Measurements from ENCODE around the gene HCRTR2. TPM values are rescaled to one million over a fixed set of nuclear protein-coding genes. Genes with fewer than 3 reads are reported as not detected.

The HCRTR2 gene
- total and polyA plus RNA-seq, 4 donors: not detected

GRCh38 chr6:55176958-55177357, 2.6 kb downstream of the HCRTR2 start:
- Histone ChIP-seq H3K27ac (ENCODE audit: low read depth in 1 of 2, low read length in 2 of 2) (no peak overlapping the region), H3K36me3 (ENCODE audit: control insufficient read depth in 4 of 4, insufficient read depth in 3 of 4, low read depth in 1 of 4, low read length in 3 of 4) (no peaks in the 10 kb centered on the region), H3K9ac (ENCODE audit: low read depth in 1 of 2, low read length in 2 of 2) (no peak overlapping the region), H3K27me3 (ENCODE audit: control insufficient read depth in 4 of 4, insufficient read depth in 4 of 4, low read length in 3 of 4) (peaks cover 0 to 11% (median 3%) of the 10 kb centered on the region in 4 donors), H3K9me3 (ENCODE audit: control insufficient read depth in 4 of 4, low read length in 3 of 4) (no peaks in the 10 kb centered on the region), H3K4me3 (ENCODE audit: low read depth in 1 of 3, low read length in 3 of 3) (no peak overlapping the region), H3K4me1 (ENCODE audit: control insufficient read depth in 4 of 4, insufficient read depth in 4 of 4, low read length in 3 of 4) (no peaks in the 10 kb centered on the region)
- no peak for DNase-seq (ENCODE audit: low spot score)
- TF ChIP-seq NR2F2 (IDR thresholded peaks at IDR 0.05) (no peak), JUND (IDR thresholded peaks at IDR 0.05) (no peak), RAD21 (IDR thresholded peaks at IDR 0.05) (no peak)
- TF ChIP-seq, protein P1, sequence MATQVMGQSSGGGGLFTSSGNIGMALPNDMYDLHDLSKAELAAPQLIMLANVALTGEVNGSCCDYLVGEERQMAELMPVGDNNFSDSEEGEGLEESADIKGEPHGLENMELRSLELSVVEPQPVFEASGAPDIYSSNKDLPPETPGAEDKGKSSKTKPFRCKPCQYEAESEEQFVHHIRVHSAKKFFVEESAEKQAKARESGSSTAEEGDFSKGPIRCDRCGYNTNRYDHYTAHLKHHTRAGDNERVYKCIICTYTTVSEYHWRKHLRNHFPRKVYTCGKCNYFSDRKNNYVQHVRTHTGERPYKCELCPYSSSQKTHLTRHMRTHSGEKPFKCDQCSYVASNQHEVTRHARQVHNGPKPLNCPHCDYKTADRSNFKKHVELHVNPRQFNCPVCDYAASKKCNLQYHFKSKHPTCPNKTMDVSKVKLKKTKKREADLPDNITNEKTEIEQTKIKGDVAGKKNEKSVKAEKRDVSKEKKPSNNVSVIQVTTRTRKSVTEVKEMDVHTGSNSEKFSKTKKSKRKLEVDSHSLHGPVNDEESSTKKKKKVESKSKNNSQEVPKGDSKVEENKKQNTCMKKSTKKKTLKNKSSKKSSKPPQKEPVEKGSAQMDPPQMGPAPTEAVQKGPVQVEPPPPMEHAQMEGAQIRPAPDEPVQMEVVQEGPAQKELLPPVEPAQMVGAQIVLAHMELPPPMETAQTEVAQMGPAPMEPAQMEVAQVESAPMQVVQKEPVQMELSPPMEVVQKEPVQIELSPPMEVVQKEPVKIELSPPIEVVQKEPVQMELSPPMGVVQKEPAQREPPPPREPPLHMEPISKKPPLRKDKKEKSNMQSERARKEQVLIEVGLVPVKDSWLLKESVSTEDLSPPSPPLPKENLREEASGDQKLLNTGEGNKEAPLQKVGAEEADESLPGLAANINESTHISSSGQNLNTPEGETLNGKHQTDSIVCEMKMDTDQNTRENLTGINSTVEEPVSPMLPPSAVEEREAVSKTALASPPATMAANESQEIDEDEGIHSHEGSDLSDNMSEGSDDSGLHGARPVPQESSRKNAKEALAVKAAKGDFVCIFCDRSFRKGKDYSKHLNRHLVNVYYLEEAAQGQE (IDR thresholded peaks at IDR 0.05): peak; percentile 96

DNA sequence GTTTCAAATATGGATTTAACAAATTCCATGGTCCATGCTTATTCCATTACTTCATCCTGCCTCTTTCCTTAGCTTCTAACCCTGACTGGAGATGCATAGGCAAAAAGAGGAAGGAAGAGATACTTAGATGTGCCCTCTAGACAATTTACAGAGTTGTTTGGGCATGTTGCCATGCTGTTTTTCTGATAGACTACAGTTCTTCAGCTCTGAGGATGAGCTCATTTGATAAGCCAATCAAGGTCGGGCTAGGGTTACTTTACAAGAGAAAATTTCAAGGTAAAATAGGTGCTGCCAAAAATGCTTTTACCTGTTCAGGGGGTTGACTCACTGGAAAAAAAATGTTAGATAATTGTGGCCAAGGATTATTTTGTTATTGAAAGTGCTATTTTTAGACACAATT, 5.9 kb downstream of the HCRTR2 start:
- Histone ChIP-seq H3K36me3 (ENCODE audit: control insufficient read depth in 4 of 4, insufficient read depth in 3 of 4, low read depth in 1 of 4, low read length in 3 of 4) (no peaks in the 10 kb centered on the region), H3K4me3 (ENCODE audit: low read depth in 1 of 3, low read length in 3 of 3) (no peak overlapping the region), H3K9me3 (ENCODE audit: control insufficient read depth in 4 of 4, low read length in 3 of 4) (no peaks in the 10 kb centered on the region), H3K27me3 (ENCODE audit: control insufficient read depth in 4 of 4, insufficient read depth in 4 of 4, low read length in 3 of 4) (peaks cover 0 to 7% (median 1%) of the 10 kb centered on the region in 4 donors), H3K4me1 (ENCODE audit: control insufficient read depth in 4 of 4, insufficient read depth in 4 of 4, low read length in 3 of 4) (no peaks in the 10 kb centered on the region), H3K9ac (ENCODE audit: low read depth in 1 of 2, low read length in 2 of 2) (no peak overlapping the region), H3K27ac (ENCODE audit: low read depth in 1 of 2, low read length in 2 of 2) (no peak overlapping the region)
- no peak for DNase-seq (ENCODE audit: low spot score)
- TF ChIP-seq JUND (IDR thresholded peaks at IDR 0.05) (no peak), ATF3 (IDR thresholded peaks at IDR 0.05) (no peak), EGR1 (IDR thresholded peaks at IDR 0.05; ENCODE audit: low read depth in 2 of 2) (no peak), NR2F2 (IDR thresholded peaks at IDR 0.05) (no peak), YY1 (IDR thresholded peaks at IDR 0.05) (no peak), FOXA1 (IDR thresholded peaks at IDR 0.05) (no peak), HNF4A (conservative IDR thresholded peaks at IDR 0.05) (no peak), HNF4G (IDR thresholded peaks at IDR 0.05) (no peak), FOXA2 (IDR thresholded peaks at IDR 0.05) (no peak)
- TF ChIP-seq, protein P1 (IDR thresholded peaks at IDR 0.05): no peak
- 60% methylated on average over 1 of the region's 1 CpG for WGBS

Measured in liver (tissue), 9 donors.